Smooth muscle cell (in vitro differentiated cells): Measurements from ENCODE around the gene TMEM109. TPM values are rescaled to one million over a fixed set of nuclear protein-coding genes. Genes with fewer than 3 reads are reported as not detected.

Experiments used
- DNase-seq: peaks from one replicate; lab custom pipeline; 2025; ENCODE audit not compliant: unreplicated experiment; lab: John Stamatoyannopoulos, UW
- H2AFZ ChIP-seq: fragments of 200-600 bp; sonication (generic); 2 replicates; pipeline ENCODE4 v1.6.0; 2016; ENCODE audit warnings: antibody characterized with exemption, low read depth, mild to moderate bottlenecking
- H3F3A ChIP-seq: fragments of 200-600 bp; sonication (generic); 2 replicates; pipeline ENCODE4 v1.6.0; 2017; ENCODE audit warnings: antibody characterized with exemption, low read depth
- H3K27ac ChIP-seq: fragments of 200-600 bp; sonication (generic); 2 replicates; pipeline ENCODE4 v1.5.1; 2016; ENCODE audit warnings: low read depth, mild to moderate bottlenecking
- H3K27me3 ChIP-seq: fragments of 200-600 bp; sonication (generic); 2 replicates; pipeline ENCODE4 v1.6.1; 2016; ENCODE audit warnings: low read depth, mild to moderate bottlenecking
- H3K36me3 ChIP-seq: fragments of 200-600 bp; sonication (generic); 2 replicates; pipeline ENCODE4 v1.5.1; 2016; ENCODE audit warnings: low read depth
- H3K4me1 ChIP-seq: fragments of 200-600 bp; sonication (generic); 2 replicates; pipeline ENCODE4 v1.5.1; 2016; ENCODE audit warnings: low read depth
- H3K4me2 ChIP-seq: fragments of 200-600 bp; sonication (generic); 2 replicates; pipeline ENCODE4 v1.6.0; 2016; ENCODE audit warnings: mild to moderate bottlenecking
- H3K4me3 ChIP-seq: fragments of 200-600 bp; sonication (generic); 2 replicates; pipeline ENCODE4 v1.5.1; 2016; ENCODE audit warnings: mild to moderate bottlenecking
- H3K79me2 ChIP-seq: fragments of 200-600 bp; sonication (generic); 2 replicates; pipeline ENCODE4 v1.6.0; 2016; ENCODE audit warnings: low read depth, mild to moderate bottlenecking
- H3K9ac ChIP-seq: fragments of 200-600 bp; sonication (generic); 2 replicates; pipeline ENCODE4 v1.6.0; 2016; ENCODE audit warnings: low read depth
- H3K9me3 ChIP-seq: fragments of 200-600 bp; sonication (generic); replicated peaks from 2 replicates; pipeline ENCODE4 v1.5.1; 2016; ENCODE audit warnings: low read depth
- H4K20me1 ChIP-seq: fragments of 200-600 bp; sonication (generic); 2 replicates; pipeline ENCODE4 v1.6.0; 2016; ENCODE audit warnings: low read depth
- WGBS: methylation state at CpG from one replicate; pipeline ENCODE4 v1.1.7; 2016; ENCODE audit warnings: low lambda C conversion rate; 5-methylcytosine and 5-hydroxymethylcytosine counted together
- polyA plus RNA-seq: library from polyadenylated mRNA; unstranded; fragments of >200 nt; fragmentation: Nextera tagmentation; extraction: Ambion mirVana; gene quantifications from 2 replicates; pipeline ENCODE4 v1.2.1, GENCODE V29; 2016
- total RNA-seq: library from RNA; depleted of rRNA; stranded (reverse); fragments of >200 nt; gene quantifications from 2 replicates; pipeline ENCODE4 v1.2.3, GENCODE V29; 2014
- TF ChIP-seq, protein P1 (sequence below): fragments of 200-600 bp; sonication (generic); IDR thresholded peaks from 2 replicates; pipeline ENCODE4 v1.5.1; 2017; ENCODE audit warnings: borderline replicate concordance, mild to moderate bottlenecking, antibody characterized with exemption; ENCODE audit not compliant: insufficient read depth, poor library complexity, severe bottlenecking

The TMEM109 gene
- total and polyA plus RNA-seq, 2 experiments from 2014 or later: 19.8 to 107 TPM

DNA sequence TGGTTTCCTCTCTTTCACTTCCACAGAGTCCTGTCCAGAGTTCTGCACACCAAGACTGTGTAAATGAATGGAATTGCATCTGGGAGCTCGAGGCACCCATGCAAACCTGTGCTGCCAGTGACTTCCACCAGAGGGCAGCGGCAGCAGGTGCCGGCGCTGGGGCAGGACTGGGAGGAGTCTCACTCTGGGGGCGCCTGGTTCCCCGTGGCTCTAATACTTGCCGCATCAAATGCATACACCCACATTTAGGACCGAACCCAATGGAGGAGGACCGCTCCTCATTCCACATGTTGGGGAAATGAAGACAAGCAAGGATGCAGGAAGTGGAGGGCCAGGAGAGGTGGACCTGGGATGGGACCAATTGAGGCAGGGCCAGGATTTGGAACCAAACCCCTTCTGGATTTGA lies 56.4 kb downstream of the TMEM109 start:
- no peak for DNase-seq
- TF ChIP-seq, protein P1, sequence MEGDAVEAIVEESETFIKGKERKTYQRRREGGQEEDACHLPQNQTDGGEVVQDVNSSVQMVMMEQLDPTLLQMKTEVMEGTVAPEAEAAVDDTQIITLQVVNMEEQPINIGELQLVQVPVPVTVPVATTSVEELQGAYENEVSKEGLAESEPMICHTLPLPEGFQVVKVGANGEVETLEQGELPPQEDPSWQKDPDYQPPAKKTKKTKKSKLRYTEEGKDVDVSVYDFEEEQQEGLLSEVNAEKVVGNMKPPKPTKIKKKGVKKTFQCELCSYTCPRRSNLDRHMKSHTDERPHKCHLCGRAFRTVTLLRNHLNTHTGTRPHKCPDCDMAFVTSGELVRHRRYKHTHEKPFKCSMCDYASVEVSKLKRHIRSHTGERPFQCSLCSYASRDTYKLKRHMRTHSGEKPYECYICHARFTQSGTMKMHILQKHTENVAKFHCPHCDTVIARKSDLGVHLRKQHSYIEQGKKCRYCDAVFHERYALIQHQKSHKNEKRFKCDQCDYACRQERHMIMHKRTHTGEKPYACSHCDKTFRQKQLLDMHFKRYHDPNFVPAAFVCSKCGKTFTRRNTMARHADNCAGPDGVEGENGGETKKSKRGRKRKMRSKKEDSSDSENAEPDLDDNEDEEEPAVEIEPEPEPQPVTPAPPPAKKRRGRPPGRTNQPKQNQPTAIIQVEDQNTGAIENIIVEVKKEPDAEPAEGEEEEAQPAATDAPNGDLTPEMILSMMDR: peak; percentile 69
- no peaks in the 10 kb centered on the region for H3F3A ChIP-seq
- no peak overlapping the region for H3K9ac ChIP-seq
- 24% methylated on average over 9 of the region's 9 CpGs for WGBS
- H3K79me2 ChIP-seq: no peaks in the 10 kb centered on the region
- no peaks in the 10 kb centered on the region for H3K27me3 ChIP-seq
- no peak overlapping the region for H3K27ac ChIP-seq
- no peaks in the 10 kb centered on the region for H3K36me3 ChIP-seq
- no peaks in the 10 kb centered on the region for H3K4me1 ChIP-seq
- H3K9me3 ChIP-seq: no peaks in the 10 kb centered on the region
- H3K4me2 ChIP-seq: no peak overlapping the region
- H4K20me1 ChIP-seq: no peaks in the 10 kb centered on the region
- H3K4me3 ChIP-seq: no peak overlapping the region
- no peak overlapping the region for H2AFZ ChIP-seq

DNA sequence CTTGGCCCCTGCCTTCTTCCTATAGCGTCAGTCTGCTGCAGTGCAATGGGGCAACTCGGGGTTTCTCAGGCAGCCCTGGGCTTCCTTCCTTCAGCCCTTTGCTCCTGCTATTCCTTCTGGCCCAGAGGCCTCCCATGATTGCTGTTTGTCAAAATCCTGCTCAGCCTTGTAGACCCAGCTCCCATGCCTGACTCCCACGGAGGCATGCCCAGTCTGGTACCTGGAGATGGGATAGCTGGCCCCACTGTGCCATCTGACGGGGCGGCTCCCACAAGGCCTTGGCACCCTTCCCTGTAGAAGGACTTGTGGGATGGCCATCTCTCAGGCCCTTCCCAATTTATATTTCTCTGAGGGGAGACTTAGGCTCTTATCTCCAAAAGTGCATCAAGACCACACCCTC lies 56.9 kb downstream of the TMEM109 start:
- Histone ChIP-seq H3K4me3 (no peak overlapping the region), H3F3A (no peaks in the 10 kb centered on the region), H3K27me3 (no peaks in the 10 kb centered on the region), H3K79me2 (no peaks in the 10 kb centered on the region), H3K9ac (no peak overlapping the region), H2AFZ (no peak overlapping the region), H3K9me3 (no peaks in the 10 kb centered on the region), H3K4me2 (no peak overlapping the region), H3K36me3 (no peaks in the 10 kb centered on the region), H3K4me1 (no peaks in the 10 kb centered on the region), H3K27ac (no peak overlapping the region), H4K20me1 (no peaks in the 10 kb centered on the region)
- TF ChIP-seq, protein P1: no peak
- DNase-seq: no peak
- 84% methylated on average over 5 of the region's 5 CpGs for WGBS

DNA sequence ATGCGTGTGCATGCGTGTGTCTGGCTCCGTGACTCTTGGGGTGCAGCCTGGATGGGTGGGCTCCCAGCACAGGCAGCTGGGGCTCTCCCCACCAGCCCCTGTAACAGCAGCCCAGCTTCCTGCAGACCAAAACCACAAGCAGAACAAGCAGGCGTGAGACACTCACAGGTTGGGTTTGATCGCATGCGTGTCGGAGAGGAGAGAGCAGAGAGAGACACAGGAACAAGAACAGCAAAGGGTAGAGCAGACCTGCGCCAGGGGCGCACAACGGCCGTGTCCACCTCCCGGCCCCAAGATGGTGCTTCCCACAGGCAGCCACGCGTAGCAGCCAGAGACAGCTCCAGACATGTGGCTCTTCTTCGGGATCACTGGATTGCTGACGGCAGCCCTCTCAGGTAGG lies 57.6 kb downstream of the TMEM109 start, which contains the start of gene CD6:
CD6 (plus strand) TSS at position 161 of the 400 bp plus-strand sequence; CDS start at position 347, 186 bp downstream.
- Histone ChIP-seq H3K4me1 (no peaks in the 10 kb centered on the region), H3K27ac (no peak within 1 kb of the TSS), H3K79me2 (no peaks in the 10 kb centered on the region), H2AFZ (no peak within 1 kb of the TSS), H3K27me3 (no peaks in the 10 kb centered on the region), H3K36me3 (no peaks in the 10 kb centered on the region), H3K9ac (no peak within 1 kb of the TSS), H3F3A (no peaks in the 10 kb centered on the region), H3K4me2 (no peak within 1 kb of the TSS), H4K20me1 (no peaks in the 10 kb centered on the region), H3K9me3 (no peaks in the 10 kb centered on the region), H3K4me3 (no peak within 1 kb of the TSS)
- no peak for DNase-seq
- TF ChIP-seq, protein P1: no peak
- WGBS: 96% methylated on average over 16 of the region's 16 CpGs
